Measurements from ENCODE around the gene ZEB2. TPM values are rescaled to one million over a fixed set of nuclear protein-coding genes. Genes with fewer than 3 reads are reported as not detected.

The ZEB2 gene
- total and polyA plus RNA-seq, 2 of the 8 experiments (the other 6 are each of a cell fraction or from before 2014, with no cell fraction given): 0.38 TPM; not detected in 1

- TF ChIP-seq HDAC2 (IDR thresholded peaks at IDR 0.05; ENCODE audit: borderline replicate concordance in 1 of 2, low read depth in 2 of 2, low read length in 2 of 2) (no peak), CHD2 (IDR thresholded peaks at IDR 0.05; ENCODE audit: low read length) (no peak), ATF3 (IDR thresholded peaks at IDR 0.05; ENCODE audit: insufficient read depth, low read depth, low read length) (no peak)
These were observed 43.2 kb downstream of the ZEB2 start (continued) for GRCh38 chr2:144476682-144477081.
